ENCODE data around the gene CYP3A4. TPM values are rescaled to one million over a fixed set of nuclear protein-coding genes. Genes with fewer than 3 reads are reported as not detected.
A peak's percentile ranks its signal among the peaks of the same experiment; 100 is the strongest.
"Not testable (repeated sequence)": the region's sequence is repeated elsewhere in the genome, so short reads cannot be mapped to it uniquely, and the experiment has no call there.

Gene CYP3A4
- total RNA-seq, 2 experiments from 2014 or later, result not detected

DNA sequence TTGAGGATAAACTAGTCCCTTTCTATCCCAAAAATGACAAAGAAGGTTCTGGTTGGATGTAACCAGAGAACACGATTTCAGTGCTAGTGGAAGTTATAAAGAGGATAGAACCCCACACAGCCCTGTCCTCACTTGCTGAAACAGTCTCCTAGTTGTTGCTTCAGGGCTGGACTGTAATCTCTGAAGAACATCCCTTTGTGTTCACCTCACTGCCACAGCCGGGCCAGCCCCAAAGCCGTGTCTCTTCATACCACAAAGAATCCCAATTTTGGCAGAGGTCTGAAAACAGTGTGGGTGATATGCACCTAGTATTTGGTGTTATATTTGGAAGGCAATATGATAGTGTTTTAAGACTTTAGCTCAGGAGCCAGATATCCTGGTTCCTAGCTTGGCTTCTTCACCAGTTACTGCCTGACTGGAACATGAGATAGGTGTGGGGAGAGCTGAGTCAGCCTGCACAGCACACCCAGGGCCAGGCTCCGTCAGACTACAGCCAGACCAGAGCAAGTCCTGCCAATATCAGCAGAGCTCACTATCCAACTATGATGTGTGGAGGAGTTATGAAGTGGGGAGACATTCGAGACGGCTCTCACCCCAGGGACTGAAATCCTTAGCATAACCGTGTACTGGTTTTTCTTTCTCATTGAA, 21.2 kb downstream of the CYP3A4 start:
- no peaks in the 10 kb centered on the region for H3K36me3 Mint-ChIP-seq
- no peak overlapping the region for H3K27ac Mint-ChIP-seq
- POLR2A ChIA-PET, result no interaction called here
- ATAC-seq (ENCODE audit: low read depth) (no peak), DNase-seq (no peak)
- H3K27me3 Mint-ChIP-seq, result no peaks in the 10 kb centered on the region
- no peak overlapping the region for H3K4me3 Mint-ChIP-seq
- peaks cover 5% of the 10 kb centered on the region for H3K4me1 Mint-ChIP-seq
- no peaks in the 10 kb centered on the region for H3K9me3 Mint-ChIP-seq

DNA sequence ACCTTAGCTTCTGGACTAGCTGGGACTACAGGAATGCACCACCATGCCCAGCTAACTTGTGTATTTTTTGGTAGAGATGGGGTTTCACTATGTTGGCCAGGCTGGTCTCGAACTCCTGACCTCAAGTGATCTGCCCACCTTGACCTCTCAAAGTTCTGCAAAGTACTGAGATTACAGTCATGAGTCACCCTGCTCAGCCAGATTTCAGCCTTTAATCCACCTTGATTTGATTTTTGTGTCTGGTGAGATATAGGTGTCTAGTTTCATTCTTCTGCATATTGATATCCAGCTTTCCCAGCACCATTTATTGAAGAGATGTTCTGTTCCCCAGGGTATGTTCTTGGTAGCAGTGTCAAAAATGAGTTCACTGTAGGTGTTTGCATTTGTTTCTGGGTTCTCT, 28.9 kb downstream of the CYP3A4 start:
- H3K4me1 Mint-ChIP-seq, result no peaks in the 10 kb centered on the region
- H3K27me3 Mint-ChIP-seq, result peaks cover 9% of the 10 kb centered on the region
- DNase-seq, result no peak
- H3K36me3 Mint-ChIP-seq, result no peaks in the 10 kb centered on the region
- H3K4me3 Mint-ChIP-seq, result no peak overlapping the region
- no peak for ATAC-seq (ENCODE audit: low read depth)
- H3K27ac Mint-ChIP-seq, result no peak overlapping the region
- peaks cover 3% of the 10 kb centered on the region for H3K9me3 Mint-ChIP-seq
- POLR2A ChIA-PET, result no interaction called here

DNA sequence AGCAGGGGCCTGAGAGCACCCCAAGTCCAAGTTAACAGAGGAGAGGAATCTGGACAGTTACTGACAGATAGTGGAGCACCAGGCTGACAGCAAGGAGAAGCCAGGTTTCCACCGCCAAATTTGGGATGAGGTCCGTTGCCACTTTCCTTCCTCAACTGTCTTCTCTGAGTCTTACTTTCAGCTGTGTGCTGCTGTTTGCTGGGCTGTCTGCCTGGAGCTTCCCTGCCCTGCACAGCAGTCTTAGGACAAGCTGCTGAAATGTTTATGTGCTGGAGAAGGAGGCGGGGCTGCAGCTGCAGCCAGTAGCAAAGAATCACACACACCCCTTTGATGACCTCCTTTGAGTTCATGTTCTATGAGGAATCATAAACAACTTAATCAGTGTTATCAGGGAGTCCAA, 31.6 kb downstream of the CYP3A4 start:
- H3K9me3 Mint-ChIP-seq, result peaks cover 3% of the 10 kb centered on the region
- POLR2A ChIA-PET, result no interaction called here
- DNase-seq (no peak), ATAC-seq (ENCODE audit: low read depth) (no peak)
- no peak overlapping the region for H3K4me3 Mint-ChIP-seq
- H3K4me1 Mint-ChIP-seq, result peaks cover 2% of the 10 kb centered on the region
- no peak overlapping the region for H3K27ac Mint-ChIP-seq
- no peaks in the 10 kb centered on the region for H3K36me3 Mint-ChIP-seq
- peaks cover 9% of the 10 kb centered on the region for H3K27me3 Mint-ChIP-seq

DNA sequence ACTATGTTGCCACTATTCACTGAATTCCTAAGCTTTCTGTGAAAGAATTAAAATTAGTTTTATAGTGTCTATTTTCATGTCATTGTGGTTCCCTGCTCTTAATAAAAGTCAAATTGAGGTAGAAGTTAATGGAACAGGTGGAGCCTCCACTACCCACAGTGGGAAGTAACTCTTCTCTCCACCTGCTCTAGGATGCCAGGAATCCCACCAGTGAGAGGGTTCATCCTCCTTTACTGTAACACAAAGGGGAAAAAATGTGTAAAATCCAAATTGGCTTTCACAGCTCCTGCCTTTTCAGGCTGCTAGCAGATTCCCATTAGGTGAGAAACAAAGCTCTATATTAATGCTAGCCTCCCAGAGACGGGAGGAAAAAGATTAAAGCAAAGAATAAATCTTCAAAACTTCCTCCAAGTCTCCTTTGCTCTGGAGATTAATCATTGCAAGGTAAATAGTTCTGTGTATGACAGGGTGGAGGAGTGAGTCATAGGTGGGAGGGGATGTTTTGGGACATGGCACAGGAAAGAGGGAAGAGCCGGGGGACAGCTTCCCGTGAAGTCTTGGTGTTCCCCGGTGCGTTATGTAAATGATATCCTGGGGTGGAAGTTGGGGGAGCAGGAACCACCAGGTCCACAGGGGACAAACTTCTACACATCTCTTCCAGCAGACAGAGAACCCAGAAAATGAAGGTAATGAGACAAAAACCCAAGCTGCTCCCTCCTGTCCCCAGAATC, 32.5 kb downstream of the CYP3A4 start:
- DNase-seq; H3K9me3 Mint-ChIP-seq; POLR2A ChIA-PET; H3K4me1 Mint-ChIP-seq; H3K4me3 Mint-ChIP-seq; H3K27ac Mint-ChIP-seq; H3K36me3 Mint-ChIP-seq; H3K27me3 Mint-ChIP-seq; ATAC-seq (ENCODE audit: low read depth): not testable (repeated sequence)

DNA sequence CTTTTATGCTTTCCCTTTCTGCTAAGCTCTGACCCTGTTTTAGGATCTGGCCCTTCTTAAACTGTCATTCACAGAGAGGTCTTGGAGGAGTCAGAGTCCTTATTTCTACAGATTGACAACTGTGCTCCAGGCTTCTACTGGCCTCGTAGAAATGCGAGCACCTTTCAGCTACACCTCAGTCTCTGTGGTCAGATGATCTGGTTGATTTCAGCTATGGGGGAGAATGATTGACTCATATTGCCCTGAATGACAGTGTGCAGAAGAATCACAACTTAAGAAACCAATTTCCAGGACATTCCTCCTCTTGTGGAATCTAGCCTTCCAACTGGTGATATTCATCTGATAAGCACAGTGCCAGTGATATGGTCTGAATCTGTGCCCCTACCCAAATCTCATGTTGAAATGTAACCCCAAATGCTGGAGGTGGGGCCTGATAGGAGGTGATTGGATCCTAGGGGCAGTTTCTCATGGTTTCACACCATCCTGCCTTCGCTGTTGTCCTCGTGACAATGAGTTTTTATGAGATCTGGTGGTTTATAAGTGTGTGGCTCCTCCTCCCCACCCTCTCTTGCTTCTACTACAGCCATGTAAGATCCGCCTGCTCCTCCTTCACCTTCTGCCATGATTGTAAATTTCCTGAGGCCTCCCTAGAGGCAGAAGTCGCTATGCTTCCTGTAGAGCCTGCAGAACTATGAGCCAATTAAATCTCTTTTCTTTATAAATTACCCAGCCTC, 35.0 kb downstream of the CYP3A4 start:
- POLR2A ChIA-PET, result no interaction called here
- ATAC-seq (ENCODE audit: low read depth) (no peak), DNase-seq (no peak)
- H3K27me3 Mint-ChIP-seq, result peaks cover 12% of the 10 kb centered on the region
- no peaks in the 10 kb centered on the region for H3K36me3 Mint-ChIP-seq
- H3K4me1 Mint-ChIP-seq, result peaks cover 2% of the 10 kb centered on the region
- no peak overlapping the region for H3K4me3 Mint-ChIP-seq
- peaks cover 6% of the 10 kb centered on the region for H3K9me3 Mint-ChIP-seq
- no peak overlapping the region for H3K27ac Mint-ChIP-seq

DNA sequence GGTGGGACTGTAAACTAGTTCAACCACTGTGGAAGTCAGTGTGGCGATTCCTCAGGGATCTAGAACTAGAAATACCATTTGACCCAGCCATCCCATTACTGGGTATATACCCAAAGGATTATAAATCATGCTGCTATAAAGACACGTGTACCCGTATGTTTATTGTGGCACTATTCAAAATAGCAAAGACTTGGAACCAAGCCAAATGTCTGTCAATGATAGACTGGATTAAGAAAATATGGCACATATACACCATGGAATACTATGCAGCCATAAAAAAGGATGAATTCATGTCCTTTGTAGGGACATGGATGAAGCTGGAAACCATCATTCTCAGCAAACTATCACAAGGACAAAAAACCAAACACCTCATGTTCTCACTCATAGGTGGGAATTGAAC, 37.1 kb downstream of the CYP3A4 start:
- DNase-seq; H3K9me3 Mint-ChIP-seq; ATAC-seq (ENCODE audit: low read depth); H3K27ac Mint-ChIP-seq; H3K4me1 Mint-ChIP-seq; H3K4me3 Mint-ChIP-seq; POLR2A ChIA-PET; H3K36me3 Mint-ChIP-seq; H3K27me3 Mint-ChIP-seq: not testable (repeated sequence)

DNA sequence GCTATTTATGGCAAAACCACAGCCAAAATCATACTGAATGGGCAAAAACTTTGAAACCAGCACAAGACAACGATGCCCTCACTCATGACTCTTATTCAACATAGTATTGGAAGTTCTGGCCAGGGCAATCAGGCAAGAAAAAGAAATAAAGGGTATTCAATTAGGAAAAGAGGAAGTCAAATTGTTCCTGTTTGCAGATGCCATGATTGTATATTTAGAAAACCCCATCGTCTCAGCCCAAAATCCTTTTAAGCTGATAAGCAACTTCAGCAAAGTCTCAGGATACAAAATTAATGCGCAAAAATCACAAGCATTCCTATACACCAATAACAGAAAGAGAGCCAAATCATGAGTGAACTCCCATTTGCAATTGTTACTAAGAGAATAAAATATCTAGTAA, 38.6 kb downstream of the CYP3A4 start:
- DNase-seq; H3K27me3 Mint-ChIP-seq; H3K4me3 Mint-ChIP-seq; H3K27ac Mint-ChIP-seq; H3K9me3 Mint-ChIP-seq; H3K4me1 Mint-ChIP-seq; POLR2A ChIA-PET; ATAC-seq (ENCODE audit: low read depth); H3K36me3 Mint-ChIP-seq: not testable (repeated sequence)

DNA sequence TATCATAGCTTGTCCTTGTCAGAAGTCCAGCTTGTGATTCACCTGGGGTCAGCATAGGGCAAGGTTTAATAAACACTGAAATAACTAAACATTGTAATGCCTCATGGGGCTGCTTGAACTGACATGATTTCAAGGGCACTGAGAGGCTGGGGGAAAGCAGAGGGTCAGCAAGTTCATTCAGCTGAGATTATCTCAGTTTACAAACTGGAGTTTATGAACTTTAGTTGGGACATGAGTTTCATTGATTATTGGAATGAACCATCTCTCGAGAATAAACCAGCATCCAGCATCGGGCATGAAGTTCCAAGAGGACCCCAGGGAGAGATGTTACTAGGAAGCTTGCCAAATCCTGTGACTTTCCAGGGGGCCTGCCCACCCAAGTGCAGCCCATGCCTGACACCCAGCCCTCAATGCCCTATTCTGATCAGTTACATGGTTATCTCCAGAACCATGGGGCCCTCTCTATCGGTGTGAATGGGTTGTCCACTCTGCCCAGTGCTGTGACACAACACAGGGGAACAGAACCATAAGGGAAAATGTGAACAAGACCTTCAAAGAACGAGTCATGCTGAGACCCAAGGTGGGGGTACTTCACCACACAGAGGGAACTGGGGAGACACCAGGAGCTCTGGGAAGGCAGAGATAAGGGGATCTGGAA, 41.1 kb downstream of the CYP3A4 start:
- no peak for DNase-seq
- Mint-ChIP-seq H3K4me1 (peaks cover 2% of the 10 kb centered on the region), H3K27ac (no peak overlapping the region), H3K36me3 (peaks cover 8% of the 10 kb centered on the region), H3K9me3 (peaks cover 7% of the 10 kb centered on the region), H3K27me3 (peaks cover 3% of the 10 kb centered on the region), H3K4me3 (no peak overlapping the region)
- POLR2A ChIA-PET, result no interaction called here
- no peak for ATAC-seq (ENCODE audit: low read depth)

DNA sequence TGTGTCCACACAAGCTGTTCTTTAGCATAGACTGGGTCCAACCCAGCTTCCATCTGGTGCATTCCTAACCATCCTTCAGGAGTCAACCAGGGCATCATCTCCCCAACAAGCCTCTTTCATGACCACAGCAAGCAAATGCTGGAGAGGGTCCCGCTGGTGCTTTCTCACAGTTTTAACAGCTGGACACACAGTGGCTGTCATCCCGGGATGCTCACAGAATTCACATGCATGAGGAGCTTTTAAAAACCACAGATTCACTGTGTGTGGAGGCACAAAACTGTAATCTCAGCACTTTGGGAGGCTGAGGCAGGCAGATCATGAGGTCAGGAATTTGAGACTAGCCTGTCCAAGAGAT, 42.6 kb downstream of the CYP3A4 start:
- POLR2A ChIA-PET, result no interaction called here
- Mint-ChIP-seq H3K27me3 (peaks cover 3% of the 10 kb centered on the region), H3K4me1 (peaks cover 6% of the 10 kb centered on the region), H3K27ac (no peak overlapping the region), H3K9me3 (peaks cover 6% of the 10 kb centered on the region), H3K36me3 (peaks cover 12% of the 10 kb centered on the region), H3K4me3 (no peak overlapping the region)
- DNase-seq (no peak), ATAC-seq (ENCODE audit: low read depth) (no peak)

DNA sequence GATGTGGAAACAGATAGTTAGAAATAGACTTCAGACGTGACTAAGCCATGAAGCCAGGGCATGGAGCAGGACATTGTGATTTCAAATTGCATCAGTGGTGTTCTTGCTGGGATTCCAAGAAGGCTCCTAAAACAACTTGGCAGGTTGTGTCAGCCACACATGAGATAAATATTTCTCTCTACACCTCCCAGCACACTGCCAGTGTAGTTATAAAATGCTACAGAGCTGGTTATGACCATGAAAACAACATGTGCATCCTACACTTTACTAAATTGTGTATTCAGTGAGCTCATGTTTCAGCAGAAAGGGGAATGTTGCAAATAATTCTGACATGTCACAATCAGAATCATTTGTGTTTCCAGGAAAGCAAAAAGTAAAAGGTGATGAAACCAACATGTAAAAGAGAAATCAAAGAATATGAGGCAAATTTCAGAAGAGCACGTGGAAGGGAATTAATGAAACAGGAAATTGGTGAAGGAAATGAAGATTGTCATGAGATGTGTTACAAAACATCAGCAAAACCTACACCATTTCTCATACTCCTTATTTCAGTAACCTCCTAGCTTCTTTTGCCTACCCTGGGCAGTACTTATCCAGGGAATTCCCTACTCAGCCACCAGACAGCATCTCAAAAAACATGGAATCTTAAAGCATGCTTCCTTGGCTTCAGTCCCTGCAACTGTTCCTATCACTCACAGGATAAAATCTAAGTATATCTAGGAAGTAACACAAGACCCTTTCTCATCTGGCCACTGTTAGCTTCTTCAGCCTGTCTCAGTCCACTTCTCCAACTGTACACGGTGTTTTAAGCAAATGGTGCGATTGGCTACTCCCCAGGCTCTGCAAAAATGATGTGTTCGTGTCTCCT, 43.2 kb downstream of the CYP3A4 start:
- Mint-ChIP-seq H3K36me3 (peaks cover 12% of the 10 kb centered on the region), H3K4me3 (no peak overlapping the region), H3K4me1 (peaks cover 6% of the 10 kb centered on the region), H3K9me3 (peaks cover 6% of the 10 kb centered on the region), H3K27ac (no peak overlapping the region), H3K27me3 (peaks cover 3% of the 10 kb centered on the region)
- ATAC-seq (ENCODE audit: low read depth) (no peak), DNase-seq (no peak)
- POLR2A ChIA-PET, result no interaction called here

DNA sequence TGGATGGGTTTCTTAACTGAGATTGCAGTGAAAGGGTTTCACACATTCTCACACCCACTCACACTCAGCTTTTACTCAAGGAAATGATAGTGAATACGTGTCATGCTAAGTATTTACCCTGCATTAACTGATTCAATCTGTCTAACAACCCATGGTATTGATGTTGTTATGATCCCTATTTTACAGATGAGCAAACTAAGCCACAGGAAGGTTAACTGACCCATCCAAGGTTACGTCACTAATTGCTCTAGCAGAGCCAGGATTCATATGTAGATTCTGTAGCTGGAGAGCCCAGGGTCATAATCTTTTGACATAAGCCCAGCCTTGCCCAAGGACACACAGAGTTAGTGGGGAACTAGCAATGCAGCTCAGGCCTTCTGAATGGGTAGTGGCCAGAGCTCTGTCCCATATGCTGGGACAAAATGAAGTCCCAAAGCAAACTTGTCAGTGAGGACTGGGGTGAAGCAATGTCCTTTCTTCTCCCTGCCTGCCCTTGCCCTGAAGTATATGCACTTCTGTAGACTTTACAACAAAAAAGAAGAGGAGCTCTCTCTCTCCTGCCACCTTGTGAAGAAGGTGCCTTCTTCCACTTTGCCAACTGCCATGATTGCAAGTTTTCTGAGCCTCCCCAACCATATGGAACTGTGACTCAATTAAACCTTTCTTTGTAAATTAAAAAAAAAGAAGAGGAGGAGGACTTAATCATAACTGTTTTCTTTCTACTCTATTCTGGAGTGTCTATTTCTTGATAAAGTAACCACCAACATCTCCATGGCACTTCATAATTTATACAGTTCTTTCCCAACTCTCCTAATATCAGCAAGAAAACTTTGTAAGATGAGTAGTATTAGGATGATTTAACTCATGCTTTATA, 44.0 kb downstream of the CYP3A4 start:
- POLR2A ChIA-PET, result no interaction called here
- no peak for DNase-seq
- Mint-ChIP-seq H3K27ac (no peak overlapping the region), H3K4me1 (peaks cover 9% of the 10 kb centered on the region), H3K36me3 (peaks cover 12% of the 10 kb centered on the region), H3K27me3 (no peaks in the 10 kb centered on the region), H3K9me3 (peaks cover 4% of the 10 kb centered on the region), H3K4me3 (no peak overlapping the region)
- no peak for ATAC-seq (ENCODE audit: low read depth)

DNA sequence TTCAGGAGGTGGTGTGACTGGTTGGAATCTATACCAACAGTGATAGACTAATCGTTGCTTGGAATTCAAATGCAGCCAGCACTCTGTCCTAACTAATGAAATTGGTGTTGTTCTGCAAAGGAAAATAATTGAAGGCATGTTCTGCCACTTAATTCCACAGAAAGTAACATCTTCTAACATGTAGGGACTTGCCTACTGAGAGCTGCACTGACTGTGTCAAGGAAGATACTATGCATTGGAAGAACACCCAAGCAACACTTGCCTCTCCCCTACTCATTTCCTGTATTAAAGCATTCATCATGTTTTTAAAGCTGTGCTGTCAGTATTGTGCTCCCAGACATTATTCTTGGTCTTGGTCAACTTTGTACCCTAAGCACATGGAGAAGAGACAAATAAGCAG, 46.3 kb downstream of the CYP3A4 start:
- no peak for DNase-seq
- Mint-ChIP-seq H3K27me3 (no peaks in the 10 kb centered on the region), H3K4me1 (peaks cover 9% of the 10 kb centered on the region), H3K27ac (no peak overlapping the region), H3K36me3 (peaks cover 12% of the 10 kb centered on the region), H3K9me3 (no peaks in the 10 kb centered on the region), H3K4me3 (no peak overlapping the region)
- POLR2A ChIA-PET, result no interaction called here
- peak; percentile 50 for ATAC-seq (ENCODE audit: low read depth)

Data from activated naive CD8-positive, alpha-beta T cell treated with anti-CD3 and anti-CD28 coated beads, Interleukin-2, amount 10 ng/mL, durations not matched to agents 7 days and 5 days (primary cell).